Measurements from ENCODE around the gene PSIP1.
"Not testable (repeated sequence)": the region's sequence is repeated elsewhere in the genome, so short reads cannot be mapped to it uniquely, and the experiment has no call there.

Gene PSIP1

DNA sequence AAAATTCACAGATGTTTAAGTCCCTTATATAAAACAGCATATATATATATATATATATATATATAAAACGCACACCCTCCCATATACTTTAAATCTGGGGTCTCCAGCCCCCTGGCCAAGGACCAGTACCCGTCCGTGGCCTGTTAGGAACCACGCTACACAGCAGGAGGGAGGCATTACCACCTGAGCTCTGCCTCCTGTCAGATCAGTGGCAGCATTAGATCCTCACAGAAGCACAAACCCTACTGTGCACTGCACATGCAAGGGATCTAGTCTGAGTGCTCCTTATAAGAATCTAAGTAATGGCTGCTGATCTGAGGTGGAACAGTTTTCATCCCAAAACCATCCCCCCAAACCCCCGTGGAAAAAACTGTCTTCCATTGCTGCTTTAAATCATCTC, 9.0 kb downstream of the PSIP1 start:
- no peak for DNase-seq

DNA sequence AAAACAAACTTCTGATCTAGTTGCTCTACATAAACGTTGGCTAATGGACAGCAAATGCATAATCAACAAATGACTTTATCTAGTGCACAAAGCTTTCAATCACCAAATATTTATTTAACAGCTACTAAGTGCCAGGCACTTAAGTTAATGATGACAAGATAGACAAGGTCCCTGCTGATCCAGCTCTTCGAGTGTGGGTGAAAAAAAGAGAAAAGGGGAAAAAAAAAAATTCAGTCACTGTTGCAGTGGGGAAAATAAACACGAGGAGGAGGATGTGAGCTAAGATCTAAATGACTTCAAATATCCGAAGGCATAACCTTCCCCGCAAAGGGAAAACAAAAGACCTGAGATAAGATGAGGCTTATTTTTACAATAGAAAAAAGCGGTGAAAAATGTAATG, 9.6 kb downstream of the PSIP1 start:
- DNase-seq, result no peak

DNA sequence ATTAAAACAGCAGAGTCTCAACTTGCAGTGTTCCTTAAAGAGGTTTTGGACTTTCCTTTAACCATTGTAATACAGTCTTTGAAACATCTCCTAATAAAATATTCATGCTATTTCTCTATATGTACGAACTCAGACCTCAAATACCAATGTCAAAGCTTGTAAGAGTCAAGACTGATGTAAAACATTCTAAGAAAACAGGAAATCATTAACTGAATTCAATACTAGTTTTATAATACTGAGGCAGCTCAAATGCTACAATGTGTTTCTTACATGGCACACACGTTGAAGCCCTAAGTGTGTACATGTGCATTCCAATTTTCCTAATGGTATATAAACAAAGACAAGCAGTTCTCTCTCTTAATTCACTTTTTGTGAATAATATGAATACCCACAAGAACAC, 11.6 kb downstream of the PSIP1 start:
- DNase-seq, result no peak

DNA sequence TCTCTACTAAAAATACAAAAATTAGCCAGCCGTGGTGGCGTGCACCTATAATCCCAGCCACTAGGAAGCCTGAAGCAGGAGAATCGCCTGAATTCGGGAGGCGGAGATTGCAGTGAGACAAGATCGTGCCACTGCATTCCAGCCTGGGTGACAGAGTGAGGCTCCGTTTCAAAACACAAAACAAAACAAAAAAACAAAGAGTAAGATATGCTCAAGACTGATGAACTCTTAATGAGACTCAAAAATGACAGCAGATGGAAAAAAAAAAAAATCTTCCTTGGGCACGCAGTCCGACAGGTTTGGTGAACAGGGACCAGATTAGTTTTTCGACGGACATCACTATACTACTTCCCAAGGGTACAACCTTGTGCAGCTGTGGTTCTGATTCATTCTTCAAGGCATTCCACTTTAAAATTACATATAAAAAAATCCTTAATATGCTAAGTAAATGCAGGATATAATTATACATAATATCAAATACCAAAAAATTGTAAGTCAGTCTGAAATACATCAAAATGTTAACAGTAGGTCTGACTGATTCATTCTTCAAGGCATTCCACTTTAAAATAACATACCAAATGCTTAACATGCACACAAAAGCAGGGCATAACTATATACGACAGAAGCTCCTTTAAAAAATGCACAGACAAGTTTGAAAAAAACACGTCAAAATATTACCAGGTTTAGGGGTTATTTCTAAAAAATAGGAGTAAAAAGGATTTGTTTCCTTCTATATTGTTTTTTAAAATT, 12.3 kb downstream of the PSIP1 start:
- DNase-seq, result no peak

DNA sequence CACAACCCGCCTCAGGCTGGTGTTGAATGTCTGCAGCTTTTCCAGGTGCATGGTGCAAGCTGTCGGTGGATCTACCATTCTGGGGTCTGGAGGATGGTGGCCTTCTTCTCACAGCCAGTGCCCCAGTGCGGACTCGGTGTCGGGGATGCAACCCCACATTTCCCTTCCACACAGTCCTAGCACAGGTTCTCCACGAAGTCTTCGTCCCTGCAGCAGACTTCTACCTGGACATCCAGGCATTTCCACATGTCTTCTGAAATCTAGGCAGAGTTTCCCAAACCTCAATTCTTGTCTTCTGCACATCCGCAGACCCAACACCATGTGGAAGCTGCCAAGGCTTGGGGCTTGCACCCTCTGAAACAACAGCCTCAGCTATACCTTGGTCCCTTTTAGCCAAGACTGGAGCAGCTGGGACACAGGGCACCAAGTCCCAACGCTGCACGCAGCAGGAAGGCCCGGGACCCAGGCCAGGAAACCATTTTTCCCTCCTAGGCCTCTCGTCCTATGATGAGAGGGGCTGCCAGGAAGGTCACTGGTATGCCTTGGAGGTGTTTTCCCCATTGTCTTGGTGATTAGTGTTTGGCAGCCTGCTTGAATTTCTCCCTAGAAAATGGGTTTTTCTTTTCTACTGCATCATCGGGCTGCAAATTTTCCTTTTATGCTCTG, 18.2 kb downstream of the PSIP1 start:
- no peak for DNase-seq

DNA sequence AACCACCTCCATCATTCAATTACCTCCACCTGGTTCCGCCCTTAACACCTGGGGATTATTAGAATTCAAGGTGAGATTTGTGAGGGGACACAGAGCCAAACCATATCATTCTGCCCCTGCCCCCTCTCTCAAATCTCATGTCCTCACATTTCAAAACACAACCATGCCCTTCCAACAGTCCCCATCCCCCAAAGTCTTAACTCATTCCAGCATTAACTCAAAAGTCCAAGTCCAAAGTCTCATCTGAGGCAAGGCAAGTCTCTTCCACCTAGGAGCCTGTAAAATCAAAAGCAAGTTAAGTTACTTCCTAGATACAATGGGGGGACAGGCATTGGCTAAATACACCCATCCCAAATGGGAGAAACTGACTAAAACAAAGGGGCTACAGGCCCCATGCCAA, 18.8 kb downstream of the PSIP1 start:
- DNase-seq, result no peak

DNA sequence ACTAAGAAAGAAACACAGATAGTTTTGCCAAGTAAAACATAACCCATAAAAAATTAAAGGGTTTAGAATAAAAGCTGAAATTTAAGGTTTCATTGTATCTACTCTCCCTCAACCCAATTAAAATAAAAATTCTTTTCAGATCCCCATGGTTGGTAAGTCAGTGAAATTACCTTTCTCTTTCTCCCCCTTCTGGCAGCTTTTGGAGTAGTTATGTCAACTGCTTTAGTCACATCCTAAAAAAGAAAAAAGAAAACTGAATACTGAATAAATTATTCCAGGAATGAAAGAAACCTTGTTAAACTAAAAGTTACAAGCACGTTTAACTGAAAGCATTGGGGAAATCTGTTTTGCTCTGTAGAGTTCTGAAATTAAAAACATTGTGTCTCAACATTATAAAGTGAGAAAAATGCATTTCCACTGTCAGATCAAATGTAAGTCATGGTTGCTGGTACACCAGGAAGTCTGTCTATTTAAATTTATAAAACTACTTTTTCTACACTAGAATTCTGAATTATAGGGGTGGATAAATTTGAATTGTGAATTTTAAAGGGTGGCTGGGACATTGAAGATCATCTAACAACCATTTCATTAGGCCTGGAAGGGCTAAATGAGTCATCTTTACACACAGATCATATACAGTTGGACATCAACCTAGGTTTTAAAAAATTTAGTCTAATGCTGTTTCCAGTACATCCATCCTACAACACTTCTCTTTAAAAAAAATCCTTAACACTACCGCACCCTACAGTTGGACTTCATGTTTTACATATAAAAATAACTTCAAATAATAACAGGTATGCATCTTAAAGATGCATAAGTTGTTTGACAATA, 24.7 kb downstream of the PSIP1 start:
- no peak for DNase-seq

DNA sequence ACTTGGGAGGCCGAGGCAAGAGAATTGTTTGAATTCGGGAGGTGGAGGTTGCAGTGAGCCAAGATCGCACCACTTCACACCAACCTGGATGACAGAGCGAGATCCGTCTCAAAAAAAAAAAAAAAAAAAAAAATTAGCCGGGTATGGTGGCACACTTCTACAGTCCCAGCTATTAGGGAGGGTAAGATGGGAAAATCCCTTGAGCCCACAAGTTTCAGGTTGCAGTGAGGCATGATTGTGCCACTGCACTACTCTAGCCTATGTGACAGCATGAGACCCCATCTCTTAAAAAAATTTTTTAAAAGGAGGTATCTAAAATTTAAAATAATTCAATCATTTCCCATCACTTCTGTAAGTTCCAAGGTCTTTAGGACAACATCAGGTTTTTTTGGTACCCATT, 26.0 kb downstream of the PSIP1 start:
- DNase-seq, result no peak

DNA sequence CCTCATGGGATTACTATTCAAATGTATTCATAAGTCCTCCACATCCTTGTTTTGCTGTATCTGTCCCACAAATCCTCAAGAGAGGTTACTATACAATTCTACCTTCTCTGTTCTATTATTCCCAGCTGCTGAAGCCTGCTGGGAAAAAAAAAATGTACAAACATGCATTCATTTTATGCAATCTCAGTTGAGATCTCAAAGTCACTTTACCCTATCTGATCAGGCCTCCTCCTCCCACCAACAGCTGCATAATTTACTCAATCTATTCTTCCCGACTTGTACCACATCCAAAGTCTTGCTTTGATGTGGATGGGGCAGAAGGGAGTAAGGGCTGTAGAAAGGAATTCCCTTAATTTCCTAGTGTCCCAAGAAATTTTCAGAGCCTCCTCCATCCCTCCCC, 28.6 kb downstream of the PSIP1 start:
- DNase-seq, result no peak

DNA sequence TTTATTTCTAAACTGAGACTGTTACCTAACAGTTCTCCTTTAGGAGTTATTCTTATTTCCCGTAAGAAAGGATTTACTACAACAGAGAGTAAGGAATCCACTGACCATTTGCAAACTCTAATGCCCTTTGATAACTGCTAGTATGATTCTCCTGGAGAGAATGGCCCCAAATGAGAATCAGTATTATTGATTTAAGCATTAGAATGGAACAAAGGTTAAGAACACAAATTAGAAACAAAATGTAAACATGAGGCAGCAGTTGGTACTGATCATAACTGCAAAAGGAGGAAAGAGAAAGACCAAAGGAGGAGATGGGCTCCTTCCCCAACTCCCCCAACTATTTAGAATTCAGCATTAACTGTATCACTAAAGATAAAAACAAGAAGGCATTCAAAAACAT, 30.7 kb downstream of the PSIP1 start:
- DNase-seq, result no peak

DNA sequence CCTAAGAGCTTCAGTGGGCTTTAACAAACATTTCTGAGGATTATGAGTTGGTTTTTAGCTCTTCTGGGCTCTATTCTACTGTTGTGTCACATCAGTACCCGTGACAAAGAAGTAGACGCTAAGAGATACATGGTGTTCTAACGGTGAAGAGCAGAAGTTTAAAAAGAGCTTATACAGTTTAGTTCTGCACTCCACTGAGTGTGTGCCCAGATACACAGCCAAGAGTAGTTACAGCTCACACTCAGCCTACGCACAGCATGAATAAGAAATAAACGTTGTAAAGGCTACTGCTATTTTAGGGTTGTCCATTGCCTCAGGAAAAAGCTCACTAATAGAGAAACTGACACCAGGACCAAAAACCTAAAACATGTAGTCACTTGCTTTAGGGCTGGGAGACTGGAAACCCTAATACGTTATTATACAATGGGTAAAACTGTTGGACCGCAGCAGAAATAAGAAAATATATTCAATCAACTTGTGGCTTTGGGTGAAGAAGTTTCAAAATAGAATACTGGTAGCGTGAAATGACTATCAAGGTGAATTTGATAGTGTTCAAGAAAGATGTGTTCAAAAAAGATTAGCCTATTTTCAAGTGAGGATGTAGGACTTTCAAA, 34.7 kb downstream of the PSIP1 start:
- no peak for DNase-seq

DNA sequence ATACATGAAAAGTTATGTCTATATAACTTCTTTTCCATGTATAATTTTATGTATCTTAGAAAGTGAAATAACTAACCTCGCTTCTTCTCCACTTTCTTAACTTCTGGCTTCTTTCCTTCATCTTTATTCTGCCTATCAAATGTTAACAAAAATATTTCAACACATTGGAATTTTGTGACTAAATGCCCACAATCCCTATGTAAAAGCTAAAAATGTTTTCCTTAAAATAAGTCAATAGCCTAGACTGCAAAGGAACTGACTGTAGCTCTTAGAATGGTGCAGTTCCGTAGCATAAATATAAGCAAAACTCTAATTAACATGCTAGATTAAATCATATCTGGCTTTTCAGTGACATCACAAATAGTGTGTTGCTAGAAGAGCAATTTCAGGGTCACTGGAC, 40.9 kb downstream of the PSIP1 start:
- no peak for DNase-seq

DNA sequence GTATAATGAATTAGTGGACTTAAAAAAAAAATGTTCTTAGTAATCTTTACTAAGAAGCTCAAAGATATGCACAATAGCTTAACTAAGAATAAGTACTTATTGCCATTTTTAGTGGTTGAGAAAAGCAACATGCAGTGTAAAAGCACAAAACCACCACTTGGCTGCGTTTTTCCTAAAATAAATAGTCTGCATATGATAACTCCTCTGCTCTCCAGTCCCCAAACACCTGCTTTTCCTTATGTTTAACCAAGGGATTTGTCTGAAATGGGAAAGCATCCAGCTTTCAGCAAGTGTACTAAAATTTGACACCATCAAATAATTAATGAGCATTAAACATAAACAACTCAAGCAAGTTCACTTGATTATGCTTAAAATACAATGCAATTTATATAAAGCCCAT, 41.4 kb downstream of the PSIP1 start:
- DNase-seq, result no peak

DNA sequence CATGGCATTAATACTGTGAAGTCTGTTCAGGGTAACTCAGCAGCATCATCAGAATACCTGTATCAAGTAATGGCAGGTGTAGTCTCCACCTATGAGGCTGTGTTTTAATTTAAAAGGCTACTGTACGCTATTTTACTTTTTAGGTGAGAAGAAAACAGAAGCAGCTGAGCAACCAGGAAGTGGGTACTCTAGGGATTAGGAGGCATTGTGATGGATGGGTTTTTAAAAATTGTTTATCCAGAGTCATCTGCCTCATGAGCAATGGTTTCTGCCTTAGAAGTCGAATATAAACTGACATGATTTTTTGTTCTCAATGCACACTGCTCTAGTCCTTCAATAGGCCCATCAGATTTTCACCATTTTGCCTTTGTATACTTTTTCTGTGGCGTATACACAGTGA, 42.6 kb downstream of the PSIP1 start:
- no peak for DNase-seq

DNA sequence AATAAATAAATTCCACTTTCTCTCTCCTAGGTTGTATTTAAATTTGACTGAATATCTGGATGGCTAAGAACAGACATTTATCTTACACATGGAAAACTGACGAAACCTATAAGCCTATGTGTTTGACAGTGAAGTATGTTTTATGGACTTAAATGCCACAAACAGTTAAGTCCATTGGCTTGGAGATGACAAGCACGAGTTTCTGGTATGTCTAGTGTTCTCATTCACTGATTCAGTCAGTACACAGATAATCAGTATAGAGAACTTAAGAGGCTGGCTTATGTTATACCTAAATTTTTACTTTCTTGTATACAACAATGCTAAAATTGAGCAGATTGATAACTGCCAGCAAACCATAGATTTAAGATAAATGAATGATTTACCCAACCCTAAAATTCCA, 49.2 kb downstream of the PSIP1 start:
- no peak for DNase-seq

DNA sequence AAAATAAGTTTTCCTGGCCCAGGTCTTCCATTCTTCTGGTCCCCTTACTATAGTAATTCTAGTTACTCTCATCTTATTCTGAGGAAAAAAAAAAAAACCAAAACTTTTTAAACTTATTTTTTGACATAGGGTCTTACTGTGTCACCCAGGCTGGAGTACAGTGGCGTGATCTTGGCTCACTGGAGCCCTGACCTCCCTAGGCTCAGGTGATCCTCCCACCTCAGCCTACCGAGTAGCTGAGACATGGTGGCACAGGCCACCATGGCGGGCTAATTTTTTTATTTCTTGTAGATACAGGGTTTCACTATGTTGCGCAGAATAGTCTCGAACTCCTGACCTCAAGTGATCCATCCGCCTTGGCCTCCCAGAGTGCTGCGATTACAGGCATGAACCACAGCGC, 49.7 kb downstream of the PSIP1 start:
- no peak for DNase-seq

DNA sequence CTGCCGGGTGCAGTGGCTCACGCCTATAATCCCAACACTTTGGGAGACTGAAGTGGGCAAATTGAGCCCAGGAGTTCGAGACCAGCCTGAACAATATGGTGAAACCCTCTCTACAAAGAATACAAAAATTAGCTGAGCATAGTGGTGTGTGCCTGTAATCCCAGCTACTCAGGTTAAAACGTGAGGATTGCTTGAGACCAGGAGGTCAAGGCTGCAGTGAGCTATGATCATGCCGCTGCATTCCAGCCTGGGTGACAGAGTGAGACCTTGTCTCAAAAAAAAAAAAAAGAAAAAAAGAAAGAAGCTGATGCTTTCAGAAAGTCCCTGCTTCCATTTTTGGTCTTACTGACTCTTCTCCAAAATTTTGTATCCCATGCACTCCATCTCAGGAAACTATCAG, 56.8 kb downstream of the PSIP1 start:
- no peak for DNase-seq

DNA sequence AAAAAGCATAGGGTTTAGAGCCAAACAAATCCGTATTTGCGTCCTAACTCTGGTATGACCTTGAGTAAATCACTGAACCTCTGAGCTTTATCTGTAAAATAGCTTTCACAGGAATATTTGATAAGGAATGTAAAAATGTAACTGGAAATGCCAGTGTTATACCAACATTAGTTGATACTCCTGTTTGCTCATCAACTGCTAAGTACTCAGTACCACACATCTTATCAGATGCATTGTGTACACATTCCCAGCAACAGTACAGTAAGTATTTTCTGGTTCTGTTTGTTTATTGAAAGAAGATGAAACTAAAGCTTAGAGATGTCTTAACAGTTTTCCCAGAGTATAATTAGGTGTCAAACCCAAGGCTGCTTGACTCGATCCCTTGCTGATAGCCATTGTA, 66.6 kb downstream of the PSIP1 start:
- no peak for DNase-seq

DNA sequence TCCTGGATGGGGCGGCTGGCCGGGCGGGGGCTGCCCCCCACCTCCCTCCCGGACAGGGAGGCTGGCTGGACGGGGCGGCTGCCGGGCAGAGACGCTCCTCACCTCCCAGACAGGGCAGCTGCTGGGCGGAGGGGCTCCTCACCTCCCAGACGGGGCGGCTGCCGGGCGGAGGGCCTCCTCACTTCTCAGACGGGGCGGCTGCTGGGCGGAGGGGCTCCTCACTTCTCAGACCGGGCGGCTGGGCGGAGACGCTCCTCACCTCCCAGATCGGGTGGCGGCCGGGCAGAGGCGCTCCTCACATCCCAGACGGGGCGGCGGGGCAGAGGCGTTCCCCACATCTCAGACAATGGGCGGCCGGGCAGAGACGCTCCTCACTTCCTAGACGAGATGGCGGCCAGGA, 68.5 kb downstream of the PSIP1 start:
- not testable (repeated sequence) for DNase-seq

DNA sequence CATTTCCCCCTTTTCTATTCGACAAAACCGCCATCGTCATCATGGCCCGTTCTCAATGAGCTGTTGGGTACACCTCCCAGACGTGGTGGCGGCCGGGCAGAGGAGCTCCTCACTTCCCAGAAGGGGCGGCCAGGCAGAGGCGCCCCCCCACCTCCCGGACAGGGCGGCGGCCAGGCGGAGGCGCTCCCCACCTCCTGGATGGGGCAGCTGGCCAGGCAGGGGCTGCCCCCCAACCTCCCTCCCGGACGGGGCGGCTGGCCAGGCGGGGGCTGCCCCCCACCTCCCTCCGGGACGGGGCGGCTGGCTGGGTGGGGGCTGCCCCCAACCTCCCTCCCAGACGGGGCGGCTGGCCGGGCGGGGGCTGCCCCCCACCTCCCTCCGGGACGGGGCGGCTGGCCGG, 68.9 kb downstream of the PSIP1 start:
- DNase-seq, result not testable (repeated sequence)

DNA sequence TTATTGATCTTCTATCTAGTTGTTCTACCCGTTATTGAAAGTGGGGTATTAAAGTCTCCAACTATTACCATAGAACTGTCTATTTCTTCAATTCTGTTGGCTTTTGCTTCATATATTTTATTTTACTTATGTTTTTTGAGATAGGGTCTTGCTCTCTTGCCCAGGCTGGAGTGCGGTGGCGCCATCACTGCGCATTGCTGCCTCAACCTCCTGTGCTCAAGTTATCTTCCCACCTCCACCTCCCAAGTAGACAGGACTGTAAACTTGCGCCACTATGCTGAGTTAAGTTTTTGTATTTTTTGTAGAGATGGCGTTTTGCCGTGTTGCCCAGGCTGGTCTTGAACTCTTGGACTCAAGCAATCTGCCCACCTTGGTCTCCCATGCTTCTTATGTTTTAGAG, 71.9 kb downstream of the PSIP1 start:
- DNase-seq, result no peak

DNA sequence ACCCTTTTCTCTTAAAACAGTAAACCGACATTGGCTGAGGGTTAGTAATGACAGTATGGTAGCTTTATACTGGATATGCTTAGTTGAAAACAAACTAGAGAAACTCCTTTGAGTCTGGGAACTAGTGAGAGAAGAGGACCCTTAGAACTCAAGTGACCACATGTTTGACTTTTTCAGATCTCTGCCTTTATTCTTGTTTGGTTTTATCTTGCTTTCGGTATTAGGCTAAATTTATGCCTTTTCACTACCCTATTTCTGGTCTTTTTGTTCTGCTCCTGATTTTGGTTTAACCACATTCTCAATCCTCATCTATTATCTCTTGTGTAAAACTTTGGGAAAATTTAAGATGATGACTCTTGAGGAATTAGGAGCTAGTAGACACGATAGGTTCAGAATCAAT, 77.1 kb downstream of the PSIP1 start:
- DNase-seq, result no peak

DNA sequence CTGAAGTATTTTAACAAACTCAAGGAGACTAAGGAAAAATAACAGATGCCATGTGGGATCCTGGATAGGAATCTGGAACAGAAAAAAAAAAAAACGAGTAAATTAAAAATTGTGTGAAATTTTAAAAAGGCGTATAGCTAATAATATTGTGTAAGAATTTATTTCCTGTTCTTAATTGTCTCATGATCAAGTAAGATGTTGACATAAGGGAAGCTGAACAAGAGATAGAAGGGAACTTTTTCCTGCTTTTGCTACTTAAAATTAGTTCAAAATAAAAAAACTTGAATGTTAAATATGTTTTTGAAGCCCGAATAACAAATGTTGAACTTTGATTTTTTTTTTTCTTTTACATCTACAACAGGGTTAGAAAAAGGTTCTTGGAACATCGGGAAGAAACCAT, 77.6 kb downstream of the PSIP1 start:
- DNase-seq, result no peak

Data from NCI-H187 (cell line).